Astrocyte of the cerebellum (primary cell): ENCODE measurements around the gene CPEB4.

ENCODE experiments used
- DNase-seq: peaks from one replicate; pipeline ENCODE4 v3.0.0-alpha.2; 2011; ENCODE audit warnings: low read depth
- H3K4me3 ChIP-seq: 2 replicates; pipeline ENCODE4 v1.5.1; 2011; ENCODE audit warnings: mild to moderate bottlenecking, low read depth, low read length, moderate library complexity
- CTCF ChIP-seq: IDR thresholded peaks from 2 replicates; pipeline ENCODE4 v1.5.1; 2012; ENCODE audit warnings: low read length, low read depth, moderate library complexity, mild to moderate bottlenecking; ENCODE audit errors: missing control alignments
- in situ Hi-C: cut with HindIII; loops from 2 replicates; pipeline ENCODE4 v1.10.0; 2017; ENCODE audit warnings: low sequenced_read_pairs

The CPEB4 gene

GRCh38 chr5:173919443-173919842 is 31.3 kb downstream of the CPEB4 start:
- DNase-seq, result no peak
- TF ChIP-seq CTCF, result no peak
- no peak overlapping the region for H3K4me3 ChIP-seq
- in situ Hi-C loops, result no loop called here

GRCh38 chr5:173920024-173920753 is 32.0 kb downstream of the CPEB4 start:
- in situ Hi-C loops, result no loop called here

DNA sequence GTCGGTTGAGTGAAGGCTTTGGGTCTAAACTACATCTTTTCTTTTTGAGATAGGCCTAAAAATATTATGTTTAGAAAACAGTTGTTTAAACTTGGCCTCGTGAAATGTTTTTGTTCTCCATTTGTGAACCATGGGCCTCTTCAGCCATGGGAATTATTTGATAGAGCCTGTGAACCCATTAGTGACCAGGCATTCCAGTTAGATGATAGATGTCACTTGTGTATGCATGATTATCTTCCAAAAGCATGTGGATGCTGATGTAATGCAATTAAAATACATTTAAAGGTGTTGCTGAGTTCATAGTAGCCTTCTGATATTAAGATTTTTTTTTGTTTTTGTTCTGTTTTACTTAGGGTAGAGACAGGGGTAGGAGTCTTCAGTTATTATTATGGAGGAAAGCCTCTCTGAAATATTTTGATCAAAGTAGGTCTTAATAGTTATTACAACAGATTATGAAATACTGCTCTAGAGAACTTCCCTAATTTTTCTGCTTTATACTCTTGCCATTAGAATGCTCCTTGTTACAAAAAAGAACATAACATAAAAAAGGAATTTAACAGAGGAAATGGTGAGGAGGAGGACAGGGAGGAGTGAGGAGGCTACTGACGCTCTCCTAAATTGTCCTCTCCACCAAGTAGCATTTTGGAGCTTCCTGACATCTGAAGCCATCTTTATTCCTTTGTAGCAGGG is 32.9 kb downstream of the CPEB4 start:
- in situ Hi-C loops, result no loop called here
- DNase-seq, result no peak
- no peak for TF ChIP-seq CTCF
- no peak overlapping the region for H3K4me3 ChIP-seq

More at GRCh38 chr5:173920024-173920753, 32.0 kb downstream of the CPEB4 start:
- DNase-seq, result no peak
- TF ChIP-seq CTCF, result no peak
- no peak overlapping the region for H3K4me3 ChIP-seq

GRCh38 chr5:173922527-173922926 is 34.4 kb downstream of the CPEB4 start:
- no peak overlapping the region for H3K4me3 ChIP-seq
- no peak for TF ChIP-seq CTCF
- in situ Hi-C loops, result no loop called here
- no peak for DNase-seq

DNA sequence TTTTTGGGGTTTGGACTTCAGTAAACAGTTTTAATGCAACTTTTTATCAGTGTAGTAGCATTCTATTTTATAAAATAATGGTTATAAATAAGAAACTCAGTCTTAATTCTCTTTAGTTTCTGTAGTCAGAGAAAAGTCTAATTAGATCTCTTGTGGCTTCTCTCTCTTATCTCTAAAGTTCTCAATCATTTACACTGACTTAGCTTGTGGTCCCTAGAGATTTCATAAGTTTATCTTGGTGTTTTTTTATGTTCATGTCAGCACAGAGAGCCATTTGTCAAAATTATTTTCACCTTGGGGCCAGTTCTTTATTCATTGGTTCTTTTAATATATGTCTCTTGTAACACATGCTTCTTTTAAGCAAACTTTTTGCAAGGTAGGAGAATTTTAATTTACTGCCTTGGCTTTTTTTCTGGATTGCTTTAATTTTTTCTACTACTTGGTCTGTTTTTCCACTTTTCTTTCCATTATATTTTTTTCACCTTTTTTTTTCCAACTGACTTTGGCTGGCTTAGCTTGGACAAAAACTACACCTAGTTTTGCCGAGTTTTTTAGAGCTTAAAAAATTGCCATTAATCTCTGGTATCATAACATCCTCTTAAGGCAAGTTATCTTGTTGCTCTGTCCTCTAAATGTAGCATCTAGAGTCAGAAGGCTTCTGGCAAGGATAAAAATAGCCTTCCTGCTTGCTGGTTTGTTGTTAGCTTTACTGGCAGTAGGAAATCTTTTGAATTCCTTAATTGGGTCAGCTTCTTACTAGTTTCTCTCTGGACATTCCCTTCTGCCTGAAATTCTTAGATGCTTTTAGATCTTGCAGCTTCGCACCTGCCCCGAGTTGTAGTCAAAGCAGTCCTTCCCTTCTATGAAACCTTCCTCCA is 35.3 kb downstream of the CPEB4 start:
- in situ Hi-C loops, result no loop called here
- H3K4me3 ChIP-seq, result no peak overlapping the region
- TF ChIP-seq CTCF, result no peak
- DNase-seq, result no peak

GRCh38 chr5:173924899-173925298 is 36.8 kb downstream of the CPEB4 start:
- no peak overlapping the region for H3K4me3 ChIP-seq
- TF ChIP-seq CTCF, result no peak
- no peak for DNase-seq
- in situ Hi-C loops, result no loop called here
